ENCODE measurements around the gene GRM2.

The GRM2 gene

GRCh38 chr3:51706788-51707731 is at the start of gene GRM2:
TSS of gene GRM2 (plus strand) at chr3:51707068. CDS start at chr3:51708984, 1,916 bp downstream.
- peak; percentile 50 for DNase-seq

GRCh38 chr3:51657234-51657633 is 49.6 kb upstream of the GRM2 start:
- DNase-seq = no peak

DNA sequence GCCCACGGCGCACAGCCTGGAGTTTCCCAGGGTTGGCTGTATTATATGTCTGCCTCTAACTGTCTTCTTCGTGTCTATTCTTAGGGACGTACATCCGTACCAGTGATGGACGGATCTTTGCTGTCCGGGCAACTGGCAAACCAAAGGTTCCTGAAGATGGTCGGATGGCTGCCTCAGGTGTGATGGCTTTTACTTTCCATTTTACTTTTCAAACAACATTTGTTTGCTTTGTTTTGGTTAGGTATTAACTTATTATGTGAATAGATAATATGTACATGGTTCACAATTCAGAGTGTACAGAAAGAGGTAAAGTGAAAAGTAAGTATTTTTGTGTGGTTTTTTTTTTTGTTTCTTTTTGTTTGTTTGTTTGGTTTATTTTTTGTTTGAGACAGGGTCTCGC is 46.9 kb upstream of the GRM2 start:
- DNase-seq = no peak

GRCh38 chr3:51662456-51662855 is 44.4 kb upstream of the GRM2 start:
- no peak for DNase-seq

GRCh38 chr3:51668756-51669155 is 38.1 kb upstream of the GRM2 start:
- DNase-seq = no peak

DNA sequence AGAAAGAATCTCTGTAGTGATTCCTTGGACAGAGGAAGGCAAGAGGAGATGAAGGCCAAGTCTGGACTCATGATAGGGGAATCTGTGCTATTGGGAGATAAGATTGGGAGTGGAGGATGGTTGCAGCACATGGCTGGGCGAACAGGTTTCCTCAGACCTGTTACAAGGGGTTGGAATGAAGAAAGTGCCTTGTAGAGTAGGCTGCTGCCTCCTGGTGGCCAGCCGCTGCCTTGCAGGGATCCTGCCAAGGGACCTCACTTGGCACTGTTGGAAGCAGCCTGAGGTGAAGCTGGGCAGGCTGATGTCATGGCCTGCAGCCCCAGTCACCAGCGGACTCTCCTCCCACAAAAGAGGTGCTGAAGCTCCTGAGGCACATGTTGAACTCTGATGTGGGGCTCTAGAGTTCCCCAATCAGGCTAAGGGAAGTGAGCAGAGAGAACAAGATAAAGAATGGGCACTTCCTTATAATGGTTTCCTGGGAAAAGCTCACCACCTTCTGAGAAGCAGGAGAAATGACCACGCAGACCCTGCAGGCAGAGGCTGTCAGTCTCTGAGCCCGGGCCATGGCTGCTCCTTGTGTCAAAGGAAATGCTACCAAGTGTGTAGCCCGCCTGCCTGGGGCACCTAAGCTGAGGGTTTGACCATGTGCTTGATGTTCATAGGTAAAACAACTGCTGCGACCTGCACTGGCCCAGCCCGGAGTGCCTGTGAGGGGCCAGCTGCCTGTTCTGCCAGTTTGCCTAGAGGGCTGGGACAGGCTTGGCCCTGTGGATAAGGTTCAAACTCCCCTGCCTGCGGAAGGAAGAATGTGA is 37.4 kb upstream of the GRM2 start:
- DNase-seq = peak; percentile 69

- DNase-seq = peak; percentile 0
Measured at GRCh38 chr3:51670053-51670822, 36.6 kb upstream of the GRM2 start.

GRCh38 chr3:51670823-51671733 is 35.8 kb upstream of the GRM2 start, which contains the start of gene TEX264:
TSS of gene TEX264 (plus strand) at chr3:51671252. CDS start at chr3:51674305, 3,053 bp downstream.
- peak; percentile 44 for DNase-seq

- peak; percentile 38 for DNase-seq
Measured at GRCh38 chr3:51671734-51672475, 35.0 kb upstream of the GRM2 start.

DNA sequence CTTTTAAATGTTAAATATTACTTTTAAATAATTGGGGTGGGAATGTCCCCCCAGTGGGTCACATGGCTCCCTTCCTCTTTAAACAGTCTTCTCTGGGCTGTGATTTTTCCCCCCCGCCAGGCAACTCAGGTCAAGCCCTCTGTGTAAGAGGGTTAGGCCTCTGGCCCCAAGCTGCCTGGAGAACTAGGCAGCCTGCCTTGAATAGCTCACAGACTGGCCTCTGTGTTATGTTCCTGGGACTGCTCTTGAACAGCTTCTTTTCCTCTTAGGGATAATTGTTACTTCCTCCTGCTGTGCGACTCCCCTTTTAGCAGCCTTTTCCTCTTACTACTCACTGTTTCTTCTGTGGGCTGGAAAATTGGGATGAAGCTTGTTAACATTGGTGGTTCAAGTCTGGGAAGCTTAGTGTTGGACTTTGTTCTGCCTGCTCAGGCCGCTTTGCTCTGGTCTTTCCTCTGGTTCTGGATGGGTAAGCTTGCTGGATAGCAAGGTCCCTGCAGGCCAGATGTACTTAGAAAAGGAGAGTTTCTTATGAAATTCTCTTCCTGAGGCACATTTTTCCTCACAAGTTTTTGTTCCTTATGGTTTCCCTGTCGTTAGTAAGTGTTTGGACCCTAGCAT is 33.6 kb upstream of the GRM2 start:
- no peak for DNase-seq

DNA sequence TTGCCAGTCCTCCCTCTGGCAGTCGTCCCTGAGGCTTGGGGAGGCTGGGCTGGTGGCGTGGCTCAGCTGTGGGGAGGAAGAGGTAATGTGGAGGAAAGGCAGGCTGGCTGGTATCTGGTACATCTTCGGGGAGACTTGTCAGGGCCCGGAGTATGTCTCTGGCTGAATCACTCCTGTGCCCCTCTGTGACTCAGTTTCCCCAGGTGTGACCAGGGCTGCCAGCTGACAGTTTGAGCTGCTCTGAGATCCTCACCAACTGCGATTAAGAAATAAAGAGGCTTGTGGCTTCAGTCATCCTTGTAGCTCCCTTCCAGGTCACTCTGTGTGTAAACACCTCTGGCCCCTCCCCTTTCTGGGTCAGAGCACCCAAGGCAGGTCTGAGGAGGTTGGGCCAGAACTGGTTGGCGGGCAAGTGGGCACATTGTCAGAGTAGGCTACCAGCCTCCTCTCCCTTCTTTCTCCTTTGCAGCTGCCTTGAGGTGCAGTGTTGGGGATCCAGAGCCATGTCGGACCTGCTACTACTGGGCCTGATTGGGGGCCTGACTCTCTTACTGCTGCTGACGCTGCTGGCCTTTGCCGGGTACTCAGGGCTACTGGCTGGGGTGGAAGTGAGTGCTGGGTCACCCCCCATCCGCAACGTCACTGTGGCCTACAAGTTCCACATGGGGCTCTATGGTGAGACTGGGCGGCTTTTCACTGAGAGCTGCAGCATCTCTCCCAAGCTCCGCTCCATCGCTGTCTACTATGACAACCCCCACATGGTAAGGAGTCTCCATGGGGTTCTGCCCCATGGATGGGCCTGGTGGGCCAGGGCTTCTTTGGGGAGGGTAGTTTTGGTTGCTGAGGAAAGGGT is 32.8 kb upstream of the GRM2 start:
- DNase-seq = no peak

GRCh38 chr3:51675201-51675611 is 31.7 kb upstream of the GRM2 start:
- no peak for DNase-seq

- DNase-seq = no peak
Measured at GRCh38 chr3:51676102-51676640, 30.7 kb upstream of the GRM2 start.

DNA sequence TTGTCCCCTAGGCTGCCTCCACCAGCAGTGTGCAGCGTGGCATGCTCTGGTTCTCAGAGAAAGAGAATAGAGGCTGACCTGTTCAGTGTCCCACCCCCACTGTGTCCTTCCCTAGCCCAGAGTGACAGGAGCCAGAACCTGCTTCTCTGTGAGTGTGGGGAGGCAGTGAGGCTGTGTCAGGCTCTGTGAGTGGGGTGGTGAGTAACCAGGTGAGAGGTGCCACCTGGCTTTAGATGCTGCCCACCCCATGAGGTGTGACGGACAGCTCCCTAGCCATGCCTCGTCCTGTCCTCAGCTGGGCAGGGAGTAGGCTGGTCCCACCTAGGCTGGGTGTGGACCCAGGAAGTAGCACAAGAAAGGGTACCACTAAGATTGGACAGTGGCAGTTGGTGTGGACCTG is 29.5 kb upstream of the GRM2 start:
- DNase-seq = no peak

- no peak for DNase-seq
Measured at GRCh38 chr3:51678186-51678585, 28.7 kb upstream of the GRM2 start.

GRCh38 chr3:51678641-51679040 is 28.2 kb upstream of the GRM2 start:
- no peak for DNase-seq

DNA sequence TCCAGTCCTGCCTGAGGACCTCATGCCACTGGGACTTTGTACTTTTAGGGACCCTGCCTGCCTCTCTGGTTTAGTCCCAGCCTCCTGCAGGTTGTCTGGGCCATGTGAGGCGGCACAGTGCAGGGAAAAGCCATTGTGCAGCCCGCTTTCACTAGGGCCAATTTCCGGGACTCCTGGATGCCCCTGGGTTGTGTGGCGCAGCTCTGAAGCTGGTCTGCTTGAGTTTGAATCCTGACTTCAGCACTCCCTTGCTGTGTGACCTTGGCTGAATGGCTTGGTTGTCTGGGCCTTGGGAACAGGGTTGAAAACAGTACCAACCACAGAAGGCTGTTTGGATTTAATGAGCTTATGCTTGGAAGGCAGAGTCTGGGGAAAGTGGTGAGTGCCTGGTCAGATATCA is 27.6 kb upstream of the GRM2 start:
- no peak for DNase-seq

DNA sequence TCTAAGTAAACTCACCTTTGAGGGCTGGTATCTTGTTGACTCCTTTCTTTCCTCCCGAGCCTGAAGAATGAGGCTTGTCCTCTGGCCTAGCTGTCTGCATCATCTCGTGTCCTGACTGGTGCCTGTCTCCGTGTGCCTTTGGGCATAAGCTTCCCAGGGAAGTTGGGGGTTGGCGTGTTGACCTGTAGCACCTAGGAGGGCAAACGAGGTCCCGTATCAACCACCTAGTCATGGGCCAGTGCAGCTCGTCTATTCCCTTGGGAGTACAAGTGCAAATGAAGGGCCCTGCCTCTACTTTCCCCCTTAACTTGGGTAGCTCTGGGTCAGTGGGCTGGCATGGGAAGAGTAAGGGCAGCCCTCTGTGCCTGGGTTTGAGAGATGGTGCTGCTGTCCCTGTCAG is 27.1 kb upstream of the GRM2 start:
- no peak for DNase-seq

DNA sequence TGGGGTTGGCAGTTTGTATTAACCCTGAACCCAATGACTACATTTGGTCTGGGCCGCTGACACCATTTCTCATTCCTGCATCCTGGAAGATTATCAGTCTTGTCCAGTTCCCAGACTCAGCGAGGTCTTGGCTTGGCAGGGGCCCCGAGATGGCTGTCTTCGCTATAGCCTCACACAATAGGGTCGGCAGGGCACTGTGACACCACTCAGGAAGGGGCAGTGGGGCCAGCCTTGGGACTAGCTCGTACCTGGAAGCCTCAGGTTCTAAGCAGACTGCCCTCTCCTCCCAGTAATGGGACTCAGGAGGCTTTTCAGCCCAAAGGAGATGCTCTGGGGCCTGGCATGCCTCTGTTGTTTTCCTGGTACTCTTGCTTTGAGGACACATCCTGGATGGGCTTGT is 26.7 kb upstream of the GRM2 start:
- DNase-seq = no peak

Measured in NCI-H510A treated with DMSO at 0.1 percent for 48 hours (cell line).